RPMI8226 (cell line): ENCODE measurements around the gene C14orf132.
A peak's percentile ranks its signal among the peaks of the same experiment; 100 is the strongest.

ENCODE experiments used
- DNase-seq: peaks from one replicate; pipeline ENCODE4 v3.0.0-alpha.2; 2015

The C14orf132 gene

DNA sequence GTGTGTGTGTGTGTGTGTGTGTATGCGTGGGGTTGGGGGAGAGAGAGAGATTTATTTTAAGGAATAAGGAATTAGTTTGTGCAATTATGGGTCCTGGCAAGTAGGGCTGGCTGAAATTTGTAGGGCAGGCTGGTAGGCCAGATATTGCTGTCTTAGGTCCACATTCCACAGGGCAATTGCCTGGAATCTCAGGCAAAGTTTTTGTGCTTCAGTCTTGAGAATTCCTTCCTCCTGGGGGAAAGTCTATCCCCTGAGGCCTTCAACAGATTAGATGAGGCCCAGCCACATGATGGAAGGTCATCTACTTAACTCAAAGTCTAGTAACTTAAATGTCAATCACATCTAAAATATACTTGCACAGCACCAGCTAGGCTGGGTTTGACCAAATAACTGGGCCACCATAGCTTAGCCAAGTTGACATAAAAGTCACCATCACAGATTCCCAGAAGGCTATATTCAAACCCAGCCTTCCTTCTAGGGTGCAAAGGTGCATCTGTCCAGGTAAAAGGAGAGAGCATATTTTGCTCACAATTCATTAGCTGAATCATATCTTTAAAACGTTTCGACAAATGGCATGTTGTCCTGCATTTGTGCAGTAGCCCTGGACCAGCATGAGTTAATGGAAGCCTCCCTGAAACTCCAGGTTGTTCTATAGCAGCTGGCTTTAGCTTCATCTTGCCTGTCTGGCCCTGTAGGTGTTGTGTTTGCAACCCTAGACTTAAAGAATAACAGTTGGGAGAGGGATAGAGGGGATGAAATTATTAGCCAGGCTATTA, 63.1 kb downstream of the C14orf132 start:
- no peak for DNase-seq

DNA sequence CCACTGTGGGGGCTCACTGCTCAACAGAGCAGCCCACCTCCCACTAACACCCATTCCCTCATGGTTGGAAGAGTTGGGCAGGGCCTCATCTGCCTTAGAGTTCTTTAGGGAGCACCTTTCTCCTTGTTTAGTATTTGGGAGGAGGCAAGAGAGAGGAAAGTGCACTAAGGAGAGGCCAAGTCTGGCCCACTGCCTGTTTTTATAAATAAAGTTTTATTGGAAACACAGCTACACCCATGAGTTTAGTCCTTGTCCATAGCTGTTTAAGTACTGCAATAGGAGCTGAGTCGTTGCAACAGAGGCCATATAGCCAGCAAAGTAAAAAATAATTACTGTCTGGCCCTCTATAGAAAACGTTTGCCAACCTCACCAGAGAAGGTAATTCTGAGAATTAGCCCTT, 63.9 kb downstream of the C14orf132 start:
- DNase-seq, result no peak

DNA sequence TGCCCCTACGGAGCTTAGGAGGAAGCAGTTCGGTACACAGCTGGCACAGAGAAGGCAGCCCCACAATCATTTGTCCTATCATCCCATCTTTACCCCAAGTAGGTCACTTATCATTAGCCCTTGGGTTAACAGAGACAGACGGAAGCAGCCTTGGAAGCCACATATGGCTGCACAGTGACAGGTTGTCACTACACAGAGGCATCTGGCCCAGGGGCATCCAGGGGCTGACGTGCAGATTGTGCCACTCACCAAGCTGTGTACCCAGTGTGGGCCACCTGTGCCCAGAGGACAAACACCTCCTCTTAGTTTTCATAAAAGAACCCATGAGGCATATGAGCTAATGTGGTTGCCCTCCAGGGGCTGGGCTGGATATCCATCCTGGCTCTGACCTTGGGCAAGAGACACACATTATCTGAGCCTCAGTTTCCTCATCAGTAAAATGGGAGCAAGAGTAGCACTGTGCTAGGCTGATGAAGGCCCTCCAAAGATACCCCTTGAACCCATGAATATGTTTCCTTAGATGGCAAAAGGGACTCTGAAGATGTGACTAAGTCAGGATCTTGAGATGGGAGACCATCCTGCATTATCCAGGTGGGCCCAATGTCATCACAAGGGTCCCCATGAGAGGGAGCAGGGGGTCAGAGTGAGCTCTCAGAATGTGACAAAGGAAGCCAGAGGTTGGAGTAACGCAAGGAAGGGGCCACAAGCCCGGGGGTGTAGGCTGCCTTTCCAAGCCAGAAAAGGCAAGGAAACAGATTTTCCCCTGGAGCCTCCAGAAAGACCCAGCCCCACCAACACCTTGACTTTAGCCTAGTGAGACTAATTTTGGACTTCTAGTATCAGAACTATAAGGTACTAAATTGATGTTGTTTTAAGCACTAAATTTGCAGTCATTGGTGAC, 64.6 kb downstream of the C14orf132 start:
- DNase-seq, result no peak

DNA sequence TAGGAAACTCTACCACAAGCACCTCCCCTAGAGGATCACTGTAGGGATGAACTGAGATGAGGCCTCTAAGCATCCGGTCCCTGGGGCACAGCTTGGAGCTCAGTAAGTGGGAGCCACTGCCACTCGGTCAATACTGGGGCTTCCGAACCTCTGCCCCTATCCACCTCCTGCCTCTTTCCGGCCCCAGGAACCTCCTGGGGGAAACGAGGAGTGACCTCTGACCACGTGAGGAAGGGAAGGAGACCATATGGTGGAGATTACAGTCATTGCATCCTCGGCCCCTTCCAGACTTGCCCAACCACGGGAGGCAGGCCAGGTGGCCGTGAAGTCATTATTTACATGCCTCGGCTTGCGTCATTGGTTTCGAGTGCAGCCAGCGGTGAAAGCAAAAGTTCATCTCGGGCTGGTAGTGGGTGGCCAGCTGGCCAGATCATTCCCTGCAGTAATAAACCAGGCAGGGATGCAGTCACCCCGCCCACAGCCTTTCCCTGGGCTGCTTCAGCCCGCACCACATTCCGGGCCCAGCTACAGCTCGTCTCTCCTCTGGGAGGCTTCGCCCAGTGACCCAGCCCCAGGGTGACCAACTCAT, 65.4 kb downstream of the C14orf132 start:
- peak; percentile 72 for DNase-seq

DNA sequence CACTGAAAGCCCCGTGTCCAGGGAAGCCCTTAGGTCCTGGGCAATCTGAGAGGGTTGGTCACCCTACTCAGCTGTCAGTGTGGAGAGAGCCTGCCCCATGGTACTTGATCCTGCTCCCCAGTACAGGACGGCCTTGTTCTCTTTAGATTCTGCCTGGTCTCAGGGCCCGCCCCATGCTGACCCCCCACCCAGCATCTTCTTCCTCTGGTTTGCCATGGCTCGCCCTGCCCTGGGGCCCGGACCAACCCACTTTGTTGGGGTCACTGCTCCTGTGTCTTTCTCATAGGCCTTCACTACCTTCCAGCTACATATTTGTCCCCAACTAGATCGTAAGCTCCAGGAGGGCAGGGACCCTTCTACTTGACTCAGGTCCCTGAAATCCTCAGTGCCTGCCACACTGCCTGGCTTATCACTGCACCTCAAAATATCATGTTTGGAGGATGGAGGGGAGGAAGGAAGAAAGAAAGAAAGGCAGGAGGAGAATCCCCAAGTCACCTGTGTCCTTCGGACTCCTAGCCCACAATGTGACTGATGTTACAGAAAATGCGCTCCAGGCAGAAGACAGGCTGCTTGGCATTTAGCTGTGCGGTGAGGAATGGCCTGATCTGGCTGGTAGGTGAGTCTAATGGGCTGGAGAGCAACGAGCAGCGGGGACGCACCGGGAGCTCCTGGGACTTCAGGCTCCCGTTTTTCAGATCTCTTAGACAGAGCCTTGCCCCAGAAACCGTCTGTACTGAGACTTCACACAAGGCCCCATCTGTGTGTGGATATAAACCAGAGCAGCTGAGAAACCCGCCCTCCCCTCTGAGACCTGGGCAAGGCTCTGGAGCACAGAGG, 66.1 kb downstream of the C14orf132 start:
- DNase-seq, result no peak

DNA sequence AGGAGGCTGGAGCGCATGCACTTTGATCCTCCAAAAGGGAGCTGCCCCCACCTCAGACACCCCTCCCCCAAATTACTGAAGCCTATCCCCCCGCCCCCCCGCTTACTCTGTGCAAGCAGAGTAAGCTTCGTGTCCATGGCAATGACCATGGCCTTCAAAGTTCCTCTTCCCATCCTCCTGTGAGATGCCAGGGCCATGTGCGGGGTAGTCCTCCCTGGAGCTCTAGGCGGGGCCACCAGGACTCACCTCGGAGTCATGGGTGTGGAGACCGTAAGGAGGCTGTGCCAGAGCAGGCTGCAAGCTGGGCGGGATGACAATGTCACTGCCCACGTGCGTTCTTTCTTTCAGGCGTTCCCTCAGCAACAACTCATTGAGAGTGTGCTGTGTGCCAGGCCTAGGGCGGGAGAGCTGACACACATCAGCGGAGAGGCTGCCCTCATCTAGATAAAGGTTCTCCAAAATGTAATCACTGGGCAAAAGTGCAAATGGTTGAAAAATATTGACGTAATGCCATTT, 66.8 kb downstream of the C14orf132 start:
- no peak for DNase-seq

DNA sequence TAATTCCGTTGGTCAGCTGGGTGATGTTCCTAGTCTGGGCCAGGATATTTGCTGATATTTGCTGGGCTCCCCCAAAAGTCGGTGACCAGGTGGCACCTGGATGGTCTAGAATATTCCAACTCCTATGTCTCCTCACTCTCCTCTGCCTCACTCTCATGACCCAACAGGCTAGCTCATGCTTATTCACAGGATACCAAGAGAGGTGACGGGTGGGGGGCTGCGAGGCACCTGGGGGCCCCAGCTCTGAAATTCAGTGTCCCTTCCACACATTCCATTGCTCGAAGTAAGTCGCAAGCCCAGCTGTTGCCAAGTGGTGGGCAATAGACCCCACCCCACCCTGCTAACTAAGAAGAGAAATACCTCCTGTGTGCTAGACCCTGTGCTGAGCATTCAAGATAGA, 67.7 kb downstream of the C14orf132 start:
- no peak for DNase-seq

DNA sequence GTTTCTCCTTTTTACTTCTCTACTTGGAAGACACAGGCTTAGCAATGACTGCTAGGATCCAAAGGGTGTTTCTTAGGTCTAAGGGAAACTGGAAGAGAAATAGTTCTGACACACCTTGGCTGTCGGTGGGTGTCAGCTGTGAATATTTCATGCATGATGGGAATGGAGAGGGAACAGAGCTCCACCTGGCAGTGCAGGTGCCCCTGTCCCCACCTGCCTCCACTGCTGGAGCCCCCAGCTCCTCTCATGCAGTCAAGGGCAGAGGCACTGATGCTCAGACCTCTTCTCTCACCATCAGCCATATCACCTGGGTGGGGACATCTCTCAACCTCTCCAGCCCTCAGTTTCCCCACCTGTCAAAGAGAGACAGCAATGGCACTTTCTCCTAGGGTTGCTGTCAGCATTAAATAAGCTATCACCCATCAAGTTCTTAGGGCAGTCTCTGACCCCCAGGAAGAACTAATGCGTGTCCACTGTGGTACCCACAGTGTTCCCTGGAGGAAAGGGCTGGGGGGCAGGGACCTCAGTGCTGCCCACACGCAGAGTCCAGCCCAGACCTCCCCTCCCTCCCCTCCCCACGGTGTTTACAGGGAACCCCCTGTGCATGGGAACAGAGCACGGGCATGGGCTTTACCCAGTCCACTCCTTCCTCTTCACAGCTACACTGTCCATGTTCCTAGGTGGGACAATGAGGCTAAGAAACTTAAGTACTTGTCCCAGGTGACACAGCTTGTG, 69.1 kb downstream of the C14orf132 start:
- no peak for DNase-seq

DNA sequence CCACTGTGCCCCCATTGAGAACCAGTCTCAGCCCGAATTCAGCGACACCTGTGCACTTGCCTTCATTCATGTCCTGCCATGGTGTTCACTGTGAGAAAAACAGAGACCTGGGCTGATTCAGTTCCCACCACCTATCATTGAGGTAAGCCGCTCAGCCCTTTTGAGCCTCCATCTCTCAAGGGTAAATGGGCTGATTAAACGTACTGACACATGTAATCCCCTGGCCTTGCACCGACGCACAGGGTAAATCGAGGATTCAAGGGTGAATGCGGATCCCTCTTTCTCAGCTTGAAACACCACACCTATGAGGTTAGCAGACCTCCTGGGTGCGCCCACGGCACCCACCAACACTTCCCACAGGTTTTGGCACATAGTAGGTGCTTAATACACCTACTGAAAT, 69.7 kb downstream of the C14orf132 start:
- DNase-seq, result no peak

DNA sequence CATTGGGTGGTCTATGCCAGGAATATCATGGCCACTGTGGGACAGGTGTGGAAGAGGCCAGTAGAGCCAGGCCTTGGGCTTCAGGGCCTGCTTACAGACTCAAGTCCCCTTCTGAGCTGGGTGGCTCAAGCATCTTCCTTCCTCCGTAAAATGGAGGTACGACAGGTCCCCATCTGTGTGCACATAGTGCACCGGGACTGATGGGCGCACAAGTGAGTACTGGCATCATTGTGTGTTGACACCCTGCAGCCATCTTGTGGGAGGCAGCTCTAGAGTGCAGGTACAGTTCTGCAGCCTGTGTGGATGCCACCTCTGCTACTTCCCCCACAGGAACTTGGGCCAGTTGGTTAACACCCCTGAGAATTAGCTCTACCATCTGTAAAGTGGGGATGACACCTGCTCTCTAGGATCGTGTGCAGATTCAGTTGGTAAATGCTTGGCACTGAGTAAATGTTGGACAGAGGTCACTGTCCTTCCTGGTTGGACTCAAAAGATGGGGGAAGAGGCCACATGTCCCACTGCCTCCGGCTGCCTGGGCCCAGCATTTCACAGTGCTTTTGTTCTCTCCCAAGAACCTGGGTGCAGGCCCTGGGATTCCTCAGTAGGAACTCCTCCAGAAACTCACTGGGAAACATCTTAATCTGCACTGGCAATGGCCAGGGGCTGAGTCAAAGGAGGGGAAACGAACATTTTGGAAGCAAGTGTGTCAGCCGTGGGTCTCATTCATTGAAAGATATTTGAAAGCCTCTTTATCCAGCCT, 70.6 kb downstream of the C14orf132 start:
- no peak for DNase-seq

DNA sequence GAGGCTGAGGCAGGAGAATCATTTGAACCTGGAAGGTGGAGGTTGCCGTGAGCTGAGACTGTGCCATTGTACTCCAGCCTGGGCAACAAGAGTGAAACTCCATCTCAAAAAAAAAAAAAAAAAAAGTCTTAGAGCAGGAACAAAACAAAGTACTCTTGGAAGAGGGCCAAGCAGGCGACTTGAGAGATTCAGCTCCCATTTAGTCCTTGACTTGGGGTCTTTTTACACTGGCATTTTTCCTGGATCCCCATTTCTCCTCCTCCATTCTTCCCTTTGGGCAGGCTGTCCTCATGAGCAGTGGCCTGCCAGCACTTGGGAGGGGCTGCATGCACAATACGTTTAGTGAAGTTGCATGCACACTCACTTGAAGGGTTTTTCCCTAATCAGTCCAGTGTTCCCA, 72.9 kb downstream of the C14orf132 start:
- peak; percentile 9 for DNase-seq

DNA sequence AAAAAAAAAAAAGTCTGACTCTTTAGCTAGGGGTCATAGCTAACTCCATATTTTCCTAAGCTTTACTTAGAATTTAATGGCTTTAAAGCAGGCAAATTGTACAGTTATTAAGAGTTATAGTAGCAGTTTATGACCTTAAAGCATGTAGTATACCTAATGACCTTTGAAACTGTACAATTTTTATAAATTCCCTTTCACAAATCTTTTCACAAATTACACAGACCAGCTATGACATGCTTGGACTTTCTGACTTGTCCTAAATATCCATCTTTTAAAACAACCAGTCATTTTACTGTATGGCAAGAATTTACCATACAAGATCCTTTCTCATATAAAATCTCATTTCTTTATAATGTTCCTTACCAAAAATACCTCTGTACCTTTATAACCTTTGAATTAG, 74.8 kb downstream of the C14orf132 start:
- DNase-seq, result no peak

DNA sequence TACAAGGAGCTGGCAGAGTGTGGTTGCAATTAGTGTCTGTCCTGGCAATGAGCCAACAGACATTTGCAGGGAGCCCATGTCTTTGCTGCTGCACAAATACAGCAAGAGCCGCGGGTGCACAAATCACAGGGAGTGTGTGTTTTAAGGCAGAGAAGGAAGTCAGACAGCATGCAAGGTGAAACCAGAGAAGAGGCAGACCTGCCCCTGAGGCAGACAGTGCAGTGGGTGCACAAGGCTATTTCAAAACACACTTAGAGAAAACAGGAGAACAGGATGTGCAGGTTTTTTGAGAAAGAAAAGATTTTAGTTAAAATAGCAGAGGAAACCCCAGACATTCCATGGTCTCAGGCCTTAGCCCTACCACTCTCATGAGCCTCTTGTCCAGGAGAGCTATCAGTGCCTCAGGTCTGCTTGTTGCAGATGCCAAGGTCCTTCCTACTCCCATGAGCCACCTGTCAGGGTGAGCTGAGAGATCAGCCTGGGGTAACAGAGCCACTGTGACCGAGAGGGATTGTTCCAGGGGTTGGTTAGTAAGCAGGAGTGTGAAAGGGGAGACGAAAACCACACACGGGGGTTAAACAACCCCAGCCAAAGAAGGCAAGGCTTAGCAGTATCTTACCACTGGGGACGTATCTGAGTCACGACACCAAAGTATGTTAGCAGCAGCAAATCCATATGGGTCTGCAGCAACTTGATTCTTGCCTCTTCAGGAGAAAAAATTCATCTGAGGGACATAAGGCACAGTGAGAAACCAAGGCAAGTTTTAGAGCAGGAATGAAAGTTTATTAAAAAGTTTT, 78.1 kb downstream of the C14orf132 start:
- peak; percentile 39 for DNase-seq

DNA sequence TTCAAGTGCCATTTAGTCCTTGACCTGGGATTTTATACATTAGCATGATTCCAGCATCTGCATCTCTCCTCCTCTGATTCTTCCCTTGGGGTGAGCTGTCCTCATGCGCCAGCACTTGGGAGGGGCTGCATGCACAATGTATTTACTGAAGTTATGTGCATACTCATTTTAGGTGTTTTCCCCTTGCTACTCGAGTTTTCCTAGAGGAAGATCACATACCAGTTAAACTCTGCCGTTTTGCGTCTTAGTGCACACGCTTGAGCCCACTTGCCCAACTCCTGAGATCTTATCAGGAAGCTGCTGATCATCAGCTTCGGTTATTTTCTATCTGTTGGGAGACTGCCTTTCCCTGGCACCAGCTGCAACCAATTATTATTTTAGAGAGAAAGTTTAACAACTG, 78.8 kb downstream of the C14orf132 start:
- DNase-seq, result no peak

DNA sequence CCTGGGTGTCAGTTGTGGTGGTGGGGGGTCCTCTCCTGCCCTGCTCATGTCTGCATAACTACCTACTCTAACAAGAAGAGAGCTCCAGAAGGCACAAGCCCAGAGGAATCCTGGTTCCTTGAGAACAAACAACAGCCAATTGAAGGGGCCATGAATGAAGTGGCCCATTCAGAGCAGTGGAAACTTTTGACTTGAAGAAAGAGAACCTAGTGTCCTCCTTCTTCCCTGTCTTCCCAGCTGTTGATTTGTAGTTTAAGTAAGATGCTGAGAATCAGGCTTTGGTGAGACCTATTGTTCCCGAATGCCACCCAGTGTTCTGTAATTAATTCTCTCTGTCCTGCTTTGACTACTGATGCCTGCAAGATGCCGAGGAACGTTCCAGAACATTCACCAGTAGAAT, 79.2 kb downstream of the C14orf132 start:
- DNase-seq, result no peak

DNA sequence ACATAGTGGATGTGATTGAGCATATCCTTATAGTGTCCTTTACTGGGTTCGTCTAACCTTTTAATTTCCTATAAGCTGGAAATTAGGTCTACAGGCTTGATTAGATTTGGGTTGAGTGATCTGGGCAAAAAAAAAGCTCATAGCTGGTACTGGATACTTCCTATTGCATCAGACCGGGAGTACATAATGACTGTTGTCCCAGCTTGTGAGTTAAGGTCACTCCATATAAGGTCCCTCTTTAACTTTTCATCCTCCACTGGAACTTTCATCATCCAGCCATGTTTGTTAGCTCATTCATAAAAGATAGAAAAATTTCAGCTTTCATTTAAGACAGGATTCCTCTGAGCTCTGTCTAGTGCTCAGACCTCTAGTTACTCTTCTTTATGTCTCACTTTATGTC, 80.8 kb downstream of the C14orf132 start:
- DNase-seq, result no peak

DNA sequence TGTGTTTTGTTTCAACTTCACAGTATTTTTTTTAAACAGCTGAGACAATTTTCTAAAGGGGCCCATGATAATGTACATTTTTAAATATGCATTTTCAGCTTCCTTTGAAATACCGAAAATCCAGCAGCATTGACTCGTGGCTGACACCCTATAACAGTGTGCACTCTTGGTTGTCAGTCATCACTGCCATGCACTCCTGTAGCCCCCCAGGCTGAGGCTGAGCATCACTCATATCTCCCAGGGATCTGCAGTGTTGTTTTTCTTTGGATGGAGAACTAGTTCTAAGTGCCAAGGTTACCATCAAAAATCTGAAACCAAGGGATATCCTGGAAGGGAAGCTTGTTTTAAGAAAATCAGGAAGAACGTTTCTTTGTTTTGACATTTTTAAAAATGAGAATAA, 81.2 kb downstream of the C14orf132 start:
- DNase-seq, result no peak

DNA sequence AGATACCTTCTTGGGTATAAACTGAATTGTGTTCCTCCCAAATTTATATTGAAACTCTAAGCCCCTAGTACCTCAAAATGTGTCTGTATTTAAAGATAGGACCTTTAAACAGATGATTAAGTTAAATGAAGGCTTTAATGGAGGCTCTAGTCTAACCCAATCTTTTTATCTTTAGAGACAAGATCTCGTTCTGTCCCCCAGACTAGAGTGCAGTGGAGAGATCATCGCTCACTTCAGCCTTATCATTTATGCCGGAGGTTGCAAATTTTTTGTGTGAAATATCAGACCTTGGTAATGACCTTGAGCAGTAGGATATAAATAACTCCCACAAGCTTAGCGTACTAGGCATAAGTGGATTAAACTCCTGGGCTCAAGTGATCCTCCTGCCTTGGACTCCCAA, 81.8 kb downstream of the C14orf132 start:
- no peak for DNase-seq

DNA sequence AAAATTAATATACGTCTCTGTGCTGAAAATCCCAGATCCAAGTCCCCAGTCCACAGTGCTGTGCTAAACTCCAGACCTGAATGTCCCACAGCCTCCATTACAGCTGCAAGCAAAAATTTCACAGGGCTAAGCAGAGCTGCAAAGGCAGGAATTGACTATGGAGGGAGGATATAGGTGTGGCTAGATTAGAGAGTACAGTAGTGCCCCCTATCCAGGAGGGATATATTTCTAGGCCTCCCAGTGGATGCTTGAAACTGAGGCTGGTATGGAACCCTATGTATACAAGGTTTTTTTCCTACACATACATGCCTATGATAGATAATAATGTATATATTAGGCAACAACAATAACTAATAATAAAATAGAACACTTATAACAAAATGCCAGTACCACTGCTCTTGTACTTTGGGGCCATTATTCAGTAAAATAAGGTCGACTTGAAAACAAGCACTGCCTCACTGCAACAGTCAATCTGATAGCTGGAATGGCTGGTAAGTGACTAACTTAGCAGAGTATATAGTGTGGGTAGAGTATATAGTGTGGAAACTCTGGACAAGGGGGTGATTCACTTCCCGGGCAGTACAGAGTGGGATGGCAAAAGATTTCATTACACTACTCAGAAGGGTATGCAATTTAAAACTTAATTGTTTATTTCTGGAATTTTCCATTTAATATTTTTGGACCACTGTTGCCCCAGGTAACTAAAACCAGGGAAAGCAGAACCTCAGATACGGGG, 82.7 kb downstream of the C14orf132 start:
- DNase-seq, result no peak

DNA sequence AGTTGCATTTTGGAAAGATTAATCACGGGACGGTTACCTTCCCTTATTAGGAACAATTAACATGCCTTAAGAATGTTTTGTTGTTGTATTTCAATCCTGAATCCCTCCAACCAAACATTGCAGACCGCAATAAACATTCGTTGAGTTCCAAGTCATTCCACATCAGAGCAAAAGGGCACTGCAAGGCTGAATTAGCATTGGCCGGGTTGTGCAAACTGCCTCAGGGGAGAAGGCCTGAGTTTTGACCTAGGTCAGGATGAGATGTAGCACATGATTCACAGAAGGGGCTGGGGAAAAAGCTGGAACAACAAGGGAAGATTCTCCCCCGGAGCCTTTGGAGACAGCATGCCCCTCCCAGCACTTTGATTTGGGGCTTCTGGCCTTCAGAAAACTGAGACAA, 83.3 kb downstream of the C14orf132 start:
- no peak for DNase-seq
